Keratinocyte (primary cell): ENCODE measurements around the gene STXBP5L. TPM values are rescaled to one million over a fixed set of nuclear protein-coding genes. Genes with fewer than 3 reads are reported as not detected.

Experiments
- DNase-seq: peaks from one replicate; pipeline ENCODE4 v3.0.0-alpha.2; 2011; ENCODE audit warnings: low read depth, missing footprints, low spot score
- FAIRE-seq: peaks from 2 replicates; lab custom pipeline; 2011; peaks lifted over from hg19 to GRCh38; lab: Jason Lieb, UNC
- H2AFZ ChIP-seq: 2 replicates; pipeline ENCODE4 v1.6.0; 2012; ENCODE audit warnings: low read length, control low read depth, inconsistent platforms; ENCODE audit not compliant: control insufficient read depth
- H3K27ac ChIP-seq: 2 replicates; pipeline ENCODE4 v1.5.1; 2011; ENCODE audit warnings: low read length; ENCODE audit not compliant: control insufficient read depth, insufficient read depth
- H3K27me3 ChIP-seq: 3 replicates; pipeline ENCODE4 v1.6.0; 2011; ENCODE audit warnings: low read length; ENCODE audit not compliant: control insufficient read depth, insufficient read depth; ENCODE audit errors: extremely low read depth
- H3K36me3 ChIP-seq, 2 experiments: 2 replicates in 1 of 2; 3 replicates in 1 of 2; pipeline ENCODE4 v1.5.1; 2011; ENCODE audit warnings: low read length in 2 of 2, mild to moderate bottlenecking in 1 of 2; ENCODE audit not compliant: control insufficient read depth in 2 of 2, insufficient read depth in 2 of 2; ENCODE audit errors: extremely low read depth in 1 of 2
- H3K4me1 ChIP-seq: 3 replicates; pipeline ENCODE4 v1.5.1; 2011; ENCODE audit warnings: low read length; ENCODE audit not compliant: control insufficient read depth, insufficient read depth; ENCODE audit errors: extremely low read depth
- H3K4me2 ChIP-seq: 3 replicates; pipeline ENCODE4 v1.6.0; 2011; ENCODE audit warnings: low read depth, low read length; ENCODE audit not compliant: control insufficient read depth, insufficient read depth; ENCODE audit errors: extremely low read depth
- H3K4me3 ChIP-seq, 3 experiments: fragments of 200-600 bp in 1 of 3; sonication (generic) in 1 of 3; 2 replicates in 2 of 3; 3 replicates in 1 of 3; pipeline ENCODE4 v1.5.1; 2011 to 2016; ENCODE audit warnings: low read length in 3 of 3, mild to moderate bottlenecking in 3 of 3, control low read depth in 2 of 3, inconsistent platforms in 1 of 3, low read depth in 1 of 3, mixed read lengths in 1 of 3, mixed run types in 1 of 3, moderate library complexity in 1 of 3; ENCODE audit not compliant: control insufficient read depth in 2 of 3, insufficient read depth in 2 of 3; ENCODE audit errors: extremely low read depth in 1 of 3
- H3K79me2 ChIP-seq: 2 replicates; pipeline ENCODE4 v1.6.0; 2012; ENCODE audit warnings: low read length; ENCODE audit not compliant: control insufficient read depth, insufficient read depth
- H3K9ac ChIP-seq: 3 replicates; pipeline ENCODE4 v1.6.0; 2011; ENCODE audit warnings: low read length; ENCODE audit not compliant: control insufficient read depth, insufficient read depth; ENCODE audit errors: extremely low read depth
- H3K9me1 ChIP-seq: 3 replicates; pipeline ENCODE4 v1.6.0; 2011; ENCODE audit warnings: low read length; ENCODE audit not compliant: control insufficient read depth, insufficient read depth; ENCODE audit errors: extremely low read depth
- H3K9me3 ChIP-seq: 2 replicates; pipeline ENCODE4 v1.5.1; 2012; ENCODE audit warnings: low read depth, low read length; ENCODE audit not compliant: control insufficient read depth
- H4K20me1 ChIP-seq: 3 replicates; pipeline ENCODE4 v1.6.0; 2011; ENCODE audit warnings: low read length; ENCODE audit not compliant: control insufficient read depth, insufficient read depth; ENCODE audit errors: extremely low read depth
- CTCF ChIP-seq, 3 experiments: IDR thresholded peaks in 1 of 3; conservative IDR thresholded peaks in 1 of 3; optimal IDR thresholded peaks in 1 of 3; 2 replicates in 2 of 3; 3 replicates in 1 of 3; pipeline versions ENCODE3 to v1.5.1; 2011; ENCODE audit warnings: low read length in 3 of 3, mild to moderate bottlenecking in 3 of 3, moderate library complexity in 2 of 3, control low read depth in 1 of 3, inconsistent platforms in 1 of 3; ENCODE audit not compliant: insufficient read depth in 2 of 3; ENCODE audit errors: extremely low read depth in 1 of 3
- EZH2 ChIP-seq: IDR thresholded peaks from one replicate; pipeline ENCODE4 v1.6.1; 2012; ENCODE audit warnings: inconsistent platforms, mild to moderate bottlenecking, low read length, moderate library complexity
- dilution Hi-C: fragments of 300-500 bp; cut with MboI; formaldehyde crosslinking; loops from one replicate; pipeline ENCODE4 v1.7.0; 2020; ENCODE audit warnings: low sequenced_read_pairs; ENCODE audit not compliant: extremely low pct_ligation_motif_present
- polyA plus RNA-seq, 5 experiments: library from polyadenylated mRNA; depleted of rRNA in 3 of 5; stranded (reverse) in 3 of 5; stranded (forward) in 1 of 5; unstranded in 1 of 5; fragments of >200 nt; gene quantifications; 1 replicate in 1 of 5; 2 replicates in 3 of 5; 3 replicates in 1 of 5; pipeline versions ENCODE4 v1.2.1 to v1.2.3, GENCODE V29; 2011 to 2012; ENCODE audit warnings: missing spikeins in 2 of 5, low read depth in 1 of 5, low replicate concordance in 1 of 5

The STXBP5L gene
- polyA plus RNA-seq, 1 donor (not counting 4 experiments of a cell fraction or from before 2014, with no cell fraction given): not detected

GRCh38 chr3:121072133-121072532 lies 164.1 kb downstream of the STXBP5L start:
- DNase-seq: no peak

DNA sequence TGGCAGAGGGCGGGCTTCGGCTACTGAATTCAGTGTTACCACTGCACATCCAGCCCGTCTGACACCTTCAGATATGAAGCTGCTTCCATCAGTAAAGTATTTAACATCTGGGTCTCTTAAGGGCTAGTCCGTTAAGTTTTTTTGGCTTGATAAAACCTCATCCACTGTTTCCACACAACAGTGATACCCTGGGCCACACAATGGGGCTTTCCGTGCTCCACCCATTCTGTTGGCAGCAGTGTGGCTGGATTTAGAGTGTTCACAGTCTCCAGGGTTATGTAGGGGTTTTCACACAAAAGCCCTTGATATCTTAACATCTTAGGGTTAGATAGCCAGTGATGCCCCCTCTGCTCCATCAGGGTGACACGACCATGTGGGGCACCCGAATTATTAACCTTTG lies 165.0 kb downstream of the STXBP5L start:
- Histone ChIP-seq H3K4me3 (no peak overlapping the region), H3K27ac (no peak overlapping the region), H3K36me3 (no peaks in the 10 kb centered on the region), H3K4me1 (no peaks in the 10 kb centered on the region), H4K20me1 (no peaks in the 10 kb centered on the region), H3K9me3 (no peaks in the 10 kb centered on the region), H3K9ac (no peak overlapping the region), H3K79me2 (no peaks in the 10 kb centered on the region), H2AFZ (no peak overlapping the region), H3K9me1 (no peaks in the 10 kb centered on the region), H3K4me2 (no peak overlapping the region), H3K27me3 (no peaks in the 10 kb centered on the region)
- no peak for DNase-seq
- dilution Hi-C loops: no loop called here
- no peak for TF ChIP-seq CTCF (optimal IDR thresholded peaks at IDR 0.05 in 1 of 3, IDR thresholded peaks at IDR 0.05 in 1 of 3, conservative IDR thresholded peaks at IDR 0.05 in 1 of 3; ENCODE audit: extremely low read depth in 1 of 3, insufficient read depth in 2 of 3, low read length in 3 of 3)
- no peak for TF ChIP-seq EZH2
- no peak for FAIRE-seq

More at GRCh38 chr3:121072133-121072532, 164.1 kb downstream of the STXBP5L start:
- H3K9me3 ChIP-seq: no peaks in the 10 kb centered on the region
- dilution Hi-C loops: no loop called here
- H3K4me2 ChIP-seq: no peak overlapping the region
- no peak for TF ChIP-seq CTCF (optimal IDR thresholded peaks at IDR 0.05 in 1 of 3, IDR thresholded peaks at IDR 0.05 in 1 of 3, conservative IDR thresholded peaks at IDR 0.05 in 1 of 3; ENCODE audit: extremely low read depth in 1 of 3, insufficient read depth in 2 of 3, low read length in 3 of 3)
- TF ChIP-seq EZH2: no peak
- H2AFZ ChIP-seq: no peak overlapping the region
- H3K36me3 ChIP-seq: no peaks in the 10 kb centered on the region
- H4K20me1 ChIP-seq: no peaks in the 10 kb centered on the region
- H3K27ac ChIP-seq: no peak overlapping the region
- FAIRE-seq: no peak
- no peaks in the 10 kb centered on the region for H3K4me1 ChIP-seq
- no peaks in the 10 kb centered on the region for H3K9me1 ChIP-seq
- H3K27me3 ChIP-seq: no peaks in the 10 kb centered on the region
- H3K79me2 ChIP-seq: no peaks in the 10 kb centered on the region
- H3K9ac ChIP-seq: no peak overlapping the region
- no peak overlapping the region for H3K4me3 ChIP-seq
